WERI-Rb-1 (cell line): ENCODE data around the gene ASCC1.
"Not testable (repeated sequence)": the region's sequence is repeated elsewhere in the genome, so short reads cannot be mapped to it uniquely, and the experiment has no call there.

Source experiments
- DNase-seq: peaks from one replicate; pipeline ENCODE4 v3.0.0-alpha.2; 2020
- H3K27ac ChIP-seq: fragments of 250-450 bp; sonication (Bioruptor Pico); 2 replicates; pipeline ENCODE4 v1.5.1; 2020; ENCODE audit warnings: mild to moderate bottlenecking, moderate library complexity
- H3K27me3 ChIP-seq: fragments of 250-450 bp; sonication (Bioruptor Pico); 2 replicates; pipeline ENCODE4 v1.5.1; 2021; ENCODE audit warnings: mild to moderate bottlenecking, low read depth, moderate library complexity; ENCODE audit not compliant: insufficient read depth, severe bottlenecking
- H3K36me3 ChIP-seq: fragments of 250-450 bp; sonication (Bioruptor Pico); 2 replicates; pipeline ENCODE4 v1.5.1; 2020; ENCODE audit warnings: mild to moderate bottlenecking, moderate library complexity
- H3K4me3 ChIP-seq: 2 replicates; pipeline ENCODE4 v1.5.1; 2011; ENCODE audit warnings: low read depth, mild to moderate bottlenecking, control low read depth, low read length
- H3K9me3 ChIP-seq: fragments of 250-450 bp; sonication (Bioruptor Pico); 2 replicates; pipeline ENCODE4 v1.5.1; 2021; ENCODE audit warnings: mild to moderate bottlenecking, moderate library complexity; ENCODE audit not compliant: severe bottlenecking
- CTCF ChIP-seq: IDR thresholded peaks from 2 replicates; pipeline ENCODE4 v1.5.1; 2011; ENCODE audit warnings: low read depth, mild to moderate bottlenecking, control low read depth, inconsistent platforms, low read length

Gene ASCC1

GRCh38 chr10:72227826-72228225 lies 11.8 kb upstream of the ASCC1 start:
- no peak for TF ChIP-seq CTCF
- no peak overlapping the region for H3K4me3 ChIP-seq
- H3K27me3 ChIP-seq, result no peaks in the 10 kb centered on the region
- H3K9me3 ChIP-seq, result no peaks in the 10 kb centered on the region
- H3K36me3 ChIP-seq, result peaks cover 22% of the 10 kb centered on the region
- H3K27ac ChIP-seq, result no peak overlapping the region
- DNase-seq, result no peak

GRCh38 chr10:72226418-72227027 lies 10.4 kb upstream of the ASCC1 start:
- Histone ChIP-seq H3K27ac (no peak overlapping the region), H3K36me3 (peaks cover 19% of the 10 kb centered on the region)

GRCh38 chr10:72224191-72224590 lies 8.1 kb upstream of the ASCC1 start:
- H3K4me3 ChIP-seq, H3K27me3 ChIP-seq, H3K27ac ChIP-seq, DNase-seq, H3K9me3 ChIP-seq: not testable (repeated sequence)
- peaks cover 15% of the 10 kb centered on the region for H3K36me3 ChIP-seq

More at GRCh38 chr10:72226418-72227027, 10.4 kb upstream of the ASCC1 start:
- no peaks in the 10 kb centered on the region for H3K27me3 ChIP-seq
- no peaks in the 10 kb centered on the region for H3K9me3 ChIP-seq
- TF ChIP-seq CTCF, result no peak
- DNase-seq, result no peak
- H3K4me3 ChIP-seq, result no peak overlapping the region

GRCh38 chr10:72223743-72224101 lies 7.6 kb upstream of the ASCC1 start:
- TF ChIP-seq CTCF, result no peak
- H3K36me3 ChIP-seq, result peaks cover 15% of the 10 kb centered on the region

GRCh38 chr10:72221278-72221677 lies 5.2 kb upstream of the ASCC1 start:
- Histone ChIP-seq H3K36me3 (peaks cover 18% of the 10 kb centered on the region), H3K9me3 (no peaks in the 10 kb centered on the region), H3K4me3 (no peak overlapping the region), H3K27ac (no peak overlapping the region), H3K27me3 (no peaks in the 10 kb centered on the region)
- no peak for TF ChIP-seq CTCF
- no peak for DNase-seq

More at GRCh38 chr10:72223743-72224101, 7.6 kb upstream of the ASCC1 start:
- Histone ChIP-seq H3K27me3 (no peaks in the 10 kb centered on the region), H3K27ac (no peak overlapping the region), H3K4me3 (no peak overlapping the region), H3K9me3 (no peaks in the 10 kb centered on the region)
- no peak for DNase-seq

- no peak for TF ChIP-seq CTCF
These were observed 4.6 kb upstream of the ASCC1 start for GRCh38 chr10:72220637-72221036.

More at GRCh38 chr10:72220637-72221036, 4.6 kb upstream of the ASCC1 start:
- Histone ChIP-seq H3K36me3 (peaks cover 21% of the 10 kb centered on the region), H3K27ac (no peak overlapping the region), H3K27me3 (no peaks in the 10 kb centered on the region), H3K9me3 (no peaks in the 10 kb centered on the region), H3K4me3 (no peak overlapping the region)
- DNase-seq, result no peak
